HG03066 (cell line): ENCODE data around the gene KCNJ8.
"Not testable (repeated sequence)": the region's sequence is repeated elsewhere in the genome, so short reads cannot be mapped to it uniquely, and the experiment has no call there.

ENCODE experiments used
- ATAC-seq: cut with Tn5 transposase; IDR thresholded peaks from one replicate; pipeline ENCODE4 v1.9.1; 2021; ENCODE audit warnings: low read depth; ENCODE audit not compliant: unreplicated experiment

Gene KCNJ8

DNA sequence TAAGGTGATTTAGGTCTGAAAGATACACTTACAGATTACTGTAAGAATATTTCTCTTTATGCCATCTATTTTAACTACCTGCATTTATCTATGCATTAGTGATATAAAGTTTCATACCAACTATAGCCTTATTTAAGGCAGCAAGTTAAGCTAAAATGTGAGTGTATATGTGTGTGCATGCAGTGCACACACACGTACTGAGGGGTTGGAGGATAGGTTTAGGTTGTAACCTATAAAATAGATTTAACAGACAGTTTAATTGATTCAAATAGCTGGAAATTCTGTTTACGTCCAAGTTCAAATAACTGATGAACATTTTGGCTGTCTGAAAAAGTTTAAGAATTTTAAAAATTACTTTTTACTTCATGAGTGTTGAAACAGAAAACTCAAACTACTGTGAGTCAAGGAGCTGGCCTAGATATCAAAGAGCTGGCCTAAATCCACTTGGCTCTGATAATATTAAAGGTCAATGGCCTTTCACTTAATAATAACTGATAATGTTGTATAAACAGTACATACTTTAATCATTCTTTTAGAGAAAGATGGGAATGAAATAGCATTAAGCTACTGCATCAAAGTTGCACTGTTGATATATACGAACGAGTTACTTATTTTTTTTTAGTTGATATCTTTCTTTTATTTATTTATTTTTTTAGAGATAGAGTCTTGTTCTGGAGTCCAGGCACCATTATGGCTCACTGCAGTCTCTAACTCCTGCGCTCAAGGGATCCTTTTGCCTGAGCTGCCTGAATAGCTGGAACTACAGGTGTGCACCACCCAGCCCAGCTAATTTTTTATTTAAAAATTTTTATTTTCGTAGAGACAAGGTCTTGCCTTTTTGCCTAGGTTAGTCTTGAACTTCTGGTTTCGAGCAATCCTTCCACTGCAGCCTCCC is 13.8 kb upstream of the KCNJ8 start:
- no peak for ATAC-seq

DNA sequence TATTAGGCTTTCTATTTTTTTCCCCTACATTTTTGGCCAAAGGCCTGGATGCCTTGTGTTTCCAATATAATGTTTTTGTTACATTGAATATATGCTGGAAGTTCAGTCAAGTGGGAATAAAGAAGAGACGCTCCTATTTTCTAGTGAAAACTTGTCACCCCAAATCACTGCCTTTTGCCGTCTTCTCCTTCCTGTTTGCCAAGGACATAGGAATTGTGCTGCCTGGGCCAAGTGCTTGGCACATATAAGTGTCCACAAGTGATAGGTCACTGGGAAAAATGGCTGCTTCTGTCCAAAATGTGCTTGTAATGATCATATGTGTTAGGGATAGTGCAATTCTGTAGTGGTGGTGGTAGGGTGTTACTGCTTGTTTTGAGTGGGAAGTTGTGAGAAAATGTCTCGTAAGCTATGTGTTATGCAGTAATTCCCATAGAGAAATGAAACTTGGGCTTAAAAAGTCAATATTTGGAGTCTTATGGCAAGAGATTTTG is 11.6 kb upstream of the KCNJ8 start:
- no peak for ATAC-seq

DNA sequence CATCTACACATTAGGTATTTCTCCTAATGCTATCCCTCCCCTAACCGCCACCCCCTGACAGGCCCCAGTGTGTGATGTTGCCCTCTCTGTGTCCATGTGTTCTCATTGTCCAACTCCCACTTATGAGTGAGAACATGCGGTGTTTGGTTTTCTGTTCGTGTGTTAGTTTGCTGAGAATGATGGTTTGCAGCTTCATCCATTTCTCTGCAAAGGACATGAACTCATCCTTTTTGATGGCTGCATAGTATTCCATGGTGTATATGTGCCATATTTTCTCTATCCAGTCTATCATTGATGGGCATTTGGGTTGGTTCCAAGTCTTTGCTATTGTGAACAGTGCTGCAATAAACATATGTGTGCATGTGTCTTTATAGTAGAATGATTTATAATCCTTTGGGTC is 8.2 kb upstream of the KCNJ8 start:
- ATAC-seq: not testable (repeated sequence)

DNA sequence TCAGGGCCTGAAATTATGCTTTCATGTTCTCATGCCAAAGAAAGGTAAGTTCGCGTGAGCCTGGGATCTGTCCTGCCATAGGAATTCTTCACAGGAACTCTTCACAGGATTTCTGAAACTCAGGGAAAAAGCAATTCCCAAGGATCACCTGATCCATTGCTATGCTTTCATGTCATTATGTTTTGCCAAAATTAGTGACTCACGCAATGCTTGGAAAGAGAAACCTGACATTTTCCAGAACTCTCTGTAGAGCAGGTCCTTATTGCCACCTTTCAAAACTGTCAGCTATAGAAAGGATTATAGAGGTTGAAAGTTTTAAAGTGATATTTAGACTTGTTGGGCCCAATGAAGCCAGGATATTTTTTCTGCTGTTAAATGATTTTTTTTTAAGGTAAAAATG is 6.3 kb upstream of the KCNJ8 start:
- no peak for ATAC-seq

DNA sequence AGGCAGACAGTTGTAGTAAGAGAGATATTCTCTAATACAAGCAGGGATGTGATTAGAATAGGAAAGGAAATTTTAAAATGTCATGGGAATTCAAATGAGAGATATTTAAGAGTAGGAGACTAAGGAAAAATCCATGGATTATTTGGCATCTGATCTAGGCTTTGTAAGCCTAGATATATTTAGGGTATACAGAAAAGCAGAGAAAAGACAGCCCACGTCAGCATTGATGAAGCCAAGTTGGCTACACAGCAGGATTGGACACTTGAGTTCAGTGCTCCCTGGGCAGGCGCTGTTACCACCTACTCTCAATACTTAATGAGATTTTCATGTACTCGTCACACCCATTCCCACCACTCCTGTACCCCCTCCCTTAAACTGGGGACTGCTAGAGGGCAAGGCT is 1.7 kb upstream of the KCNJ8 start:
- ATAC-seq: no peak

DNA sequence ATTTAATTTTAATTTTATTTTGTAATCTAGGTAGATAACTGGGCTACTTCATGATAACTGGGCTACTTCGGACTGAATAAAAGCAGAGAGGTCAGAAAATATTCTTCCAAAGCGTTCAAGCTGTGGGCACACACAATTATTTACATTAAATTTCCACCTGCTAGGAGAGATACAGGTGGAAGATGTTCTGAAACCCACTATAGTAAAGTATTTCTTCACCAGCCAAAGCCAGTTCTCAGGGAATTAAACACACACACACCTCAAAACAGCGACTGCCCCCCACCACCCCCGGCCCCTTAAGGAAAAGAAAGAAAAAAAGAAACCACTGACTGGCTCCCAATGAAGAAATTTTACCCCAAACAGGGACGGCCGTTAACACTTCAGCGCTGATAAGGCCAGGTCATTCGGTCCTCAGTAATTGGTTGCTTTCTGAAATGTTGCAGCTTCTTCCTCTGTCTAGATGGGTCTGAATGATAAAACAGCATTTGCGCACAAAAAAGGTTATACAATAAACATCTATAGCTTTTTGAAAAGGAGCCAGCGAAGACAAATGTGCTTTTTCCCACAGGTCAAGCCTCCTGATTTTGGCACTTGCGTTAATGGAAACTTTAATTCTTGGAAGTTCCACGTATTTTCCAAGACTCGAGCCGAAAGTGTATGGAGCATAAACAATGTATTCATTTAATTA is 771 bp upstream of the KCNJ8 start:
- no peak for ATAC-seq

DNA sequence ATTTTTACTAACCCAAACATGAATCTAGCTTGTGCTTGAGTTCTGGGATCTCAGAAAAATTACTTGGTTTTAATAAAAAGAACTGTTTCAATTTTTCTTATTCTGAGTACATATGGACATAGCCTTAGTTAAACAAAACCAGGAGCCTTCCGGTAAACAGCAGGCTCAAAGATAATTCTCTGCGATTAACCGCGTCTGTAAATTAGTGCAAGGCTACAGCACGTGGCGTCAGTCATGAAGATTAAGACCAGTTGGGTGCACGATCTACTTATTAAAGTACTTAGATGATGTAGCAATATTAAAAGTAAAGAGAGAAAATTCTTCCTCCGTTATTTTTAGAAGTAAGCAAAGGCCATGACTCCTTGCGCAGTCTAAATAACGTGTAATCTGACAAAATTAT is 700 bp downstream of the KCNJ8 start:
- no peak for ATAC-seq

DNA sequence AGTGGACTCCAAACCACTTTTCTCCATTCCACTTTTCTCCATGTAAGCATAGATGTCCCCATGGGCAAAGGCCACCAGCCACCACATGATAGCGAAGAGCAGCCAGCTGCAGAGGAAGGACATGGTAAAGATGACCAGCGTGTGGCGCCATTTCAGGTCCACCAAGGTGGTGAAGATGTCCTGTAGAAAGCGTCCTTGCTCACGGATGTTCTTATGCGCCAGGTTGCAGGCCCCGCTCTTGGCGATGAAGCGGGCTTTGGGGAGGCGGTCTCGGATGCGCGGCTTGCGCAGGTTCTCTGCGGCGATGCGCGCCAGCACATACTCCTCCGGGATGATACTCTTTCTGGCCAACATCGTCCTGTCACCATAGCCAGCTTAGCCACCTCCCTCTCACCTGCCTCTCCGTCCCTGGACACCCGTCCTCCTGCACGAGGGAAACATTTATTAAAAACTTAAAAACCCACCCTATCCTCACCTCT is 1.2 kb downstream of the KCNJ8 start:
- no peak for ATAC-seq

DNA sequence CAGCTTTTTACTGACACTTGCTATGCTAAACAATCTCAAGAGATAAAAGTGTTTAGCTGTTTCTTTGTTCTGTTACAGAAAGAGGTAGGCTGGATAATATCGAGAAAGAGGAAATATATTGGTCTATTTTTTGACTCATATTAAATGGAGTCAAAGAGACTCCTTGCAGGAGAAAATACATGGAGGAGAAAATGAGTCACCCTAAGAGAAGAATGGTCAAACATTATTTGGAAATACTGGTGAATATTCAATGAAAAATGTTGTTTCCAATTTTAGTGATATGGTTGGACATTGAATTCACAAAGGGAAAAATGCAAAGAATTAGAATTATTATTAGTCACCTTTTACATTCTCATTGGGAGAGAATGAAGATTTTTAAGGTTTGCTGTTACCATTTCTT is 3.2 kb downstream of the KCNJ8 start:
- no peak for ATAC-seq

DNA sequence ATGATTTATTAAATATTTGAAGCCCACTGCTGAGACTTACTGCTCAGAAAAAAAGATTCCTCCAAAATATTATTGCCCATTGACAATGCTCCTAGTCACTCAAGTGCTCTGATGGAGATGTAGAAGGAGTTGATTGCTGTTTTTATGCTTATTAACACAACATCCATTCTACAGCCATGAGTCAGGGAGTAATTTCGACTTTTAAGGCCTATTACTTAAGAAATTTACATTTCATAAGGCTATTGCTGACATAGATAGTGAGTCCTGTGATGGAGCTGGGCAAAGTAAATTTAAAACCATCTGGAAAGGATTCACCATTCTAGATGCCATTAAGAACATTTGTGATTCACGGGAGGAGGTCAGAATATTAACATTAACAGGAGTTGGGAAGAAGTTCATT is 5.2 kb downstream of the KCNJ8 start:
- no peak for ATAC-seq

DNA sequence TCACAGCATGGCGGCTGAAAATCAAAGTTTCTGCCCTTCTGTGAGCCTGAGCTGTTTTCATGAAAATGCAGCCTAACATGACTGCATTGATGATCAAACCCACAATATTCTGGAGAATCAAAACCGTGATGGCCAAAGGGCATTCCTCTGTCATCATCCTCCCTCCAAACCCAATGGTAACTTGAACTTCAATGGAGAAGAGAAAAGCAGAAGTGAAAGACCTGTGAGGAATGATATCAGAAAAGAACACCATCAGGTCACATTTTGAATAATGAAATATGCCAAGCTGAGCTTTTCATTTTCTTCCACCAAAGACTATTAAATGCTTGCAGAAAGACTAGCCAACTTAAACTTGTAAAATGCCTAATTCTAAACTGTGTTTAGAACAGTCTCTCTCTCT is 8.1 kb downstream of the KCNJ8 start:
- ATAC-seq: no peak

DNA sequence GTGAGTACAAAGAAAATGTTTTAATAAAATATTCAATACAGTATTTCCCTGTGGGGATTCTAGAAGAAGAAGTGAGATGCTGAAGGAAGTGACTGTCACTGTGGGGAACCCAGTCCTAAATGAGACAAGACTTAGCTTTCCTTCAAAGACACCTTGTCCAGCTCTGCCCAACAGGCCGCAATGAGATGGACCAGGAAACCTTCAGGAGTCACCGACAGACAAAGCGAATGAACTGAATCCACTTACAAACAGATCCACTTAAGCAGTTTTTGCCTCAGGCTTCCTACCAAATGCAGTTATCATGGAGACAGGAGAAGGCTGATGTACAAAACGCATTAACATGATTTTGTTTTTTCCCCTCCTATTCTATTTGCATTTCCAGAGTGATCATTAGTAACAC is 9.6 kb downstream of the KCNJ8 start:
- ATAC-seq: no peak

DNA sequence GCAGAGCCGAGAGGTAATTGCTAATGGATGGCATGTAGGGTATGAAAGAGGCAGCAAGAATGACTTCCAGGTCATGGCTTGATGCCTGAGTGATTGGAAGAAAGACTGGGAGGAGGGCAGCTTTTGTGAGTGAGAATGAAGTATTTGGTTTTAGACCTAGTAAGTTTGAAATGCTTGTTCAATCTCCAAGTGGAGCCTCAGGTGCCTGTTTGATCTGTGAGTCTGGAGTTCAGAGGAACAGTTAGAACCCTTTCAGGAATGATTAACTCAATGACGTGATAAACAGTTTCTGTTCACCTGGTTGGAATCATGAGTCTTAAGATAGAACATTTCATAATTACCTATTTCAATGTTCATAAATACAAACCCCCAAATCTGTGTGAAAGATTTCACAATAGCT is 10.4 kb downstream of the KCNJ8 start:
- no peak for ATAC-seq

DNA sequence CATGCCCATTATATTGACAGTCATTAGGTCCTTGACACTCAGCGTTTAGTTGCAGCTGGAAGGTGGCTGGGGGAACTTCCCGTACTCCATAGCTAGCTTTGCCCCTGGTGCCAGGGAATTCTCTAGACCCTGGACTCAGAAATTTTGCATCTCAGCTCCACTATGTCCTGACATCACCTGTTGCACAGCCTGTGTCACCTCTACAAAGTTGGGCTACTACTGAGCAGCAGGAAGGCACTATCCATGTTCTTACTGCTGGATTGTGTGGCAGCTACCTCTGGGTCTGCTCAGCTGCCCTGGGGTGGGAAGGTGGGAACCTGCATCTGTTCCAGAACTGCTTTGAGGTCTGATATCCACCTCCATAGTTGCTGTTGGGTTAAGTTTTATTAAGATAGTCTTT is 11.0 kb downstream of the KCNJ8 start:
- no peak for ATAC-seq

DNA sequence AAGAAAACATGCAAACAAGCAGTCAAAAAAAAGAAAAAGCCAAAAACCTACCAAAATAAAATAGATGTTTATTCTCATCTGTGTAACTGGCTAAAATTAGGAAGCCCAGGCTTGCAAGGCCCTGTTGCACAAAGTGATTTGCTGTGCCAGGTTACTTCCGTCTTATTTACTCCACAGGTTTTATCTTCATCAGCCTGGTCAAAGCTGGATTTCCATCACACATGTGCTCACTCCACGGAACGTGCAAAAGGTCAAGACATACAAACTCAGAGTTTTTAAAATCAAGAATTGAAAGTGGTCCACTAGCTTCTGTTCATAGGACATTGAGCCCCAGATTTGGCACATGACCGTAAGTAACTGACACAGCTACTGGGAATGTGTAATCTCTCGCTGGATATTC is 14.8 kb downstream of the KCNJ8 start:
- no peak for ATAC-seq

DNA sequence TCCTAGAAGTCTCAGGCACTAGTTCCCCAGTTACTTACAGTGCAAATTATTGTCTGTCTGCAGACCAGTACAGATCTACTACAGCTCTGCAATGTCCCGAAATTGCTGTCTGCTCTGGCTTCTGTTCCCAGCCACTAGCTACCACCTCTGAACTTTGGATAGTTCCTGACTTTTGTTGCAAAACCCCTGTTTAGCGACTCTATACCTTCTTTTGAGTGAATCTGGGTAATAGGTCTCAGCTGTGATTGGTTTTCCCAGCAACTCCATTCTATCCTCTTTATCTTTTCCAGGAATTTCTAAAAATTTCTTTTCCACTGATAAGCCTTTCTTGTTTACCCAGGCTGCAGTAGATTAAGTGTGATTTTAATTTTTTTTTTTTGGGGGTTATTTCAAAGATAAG is 16.8 kb downstream of the KCNJ8 start:
- no peak for ATAC-seq

DNA sequence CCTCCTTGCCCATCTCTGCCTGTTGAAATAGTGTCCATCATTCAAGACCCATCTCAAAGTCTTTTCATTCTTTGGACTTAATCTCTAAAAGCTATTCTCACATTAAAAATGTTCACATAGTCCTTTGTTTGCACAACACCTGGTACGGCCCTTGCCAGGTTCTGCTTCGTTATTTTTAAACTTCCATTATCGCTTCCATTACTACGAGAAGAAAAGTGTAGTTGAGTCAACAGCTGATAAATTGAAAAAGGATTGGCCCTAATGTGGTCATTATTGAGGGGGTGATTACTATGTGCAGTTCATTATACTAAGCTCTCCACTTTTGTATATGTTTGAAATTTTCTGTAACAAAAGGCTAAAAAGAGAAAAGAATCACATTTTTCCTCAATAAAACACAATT is 17.8 kb downstream of the KCNJ8 start:
- no peak for ATAC-seq

DNA sequence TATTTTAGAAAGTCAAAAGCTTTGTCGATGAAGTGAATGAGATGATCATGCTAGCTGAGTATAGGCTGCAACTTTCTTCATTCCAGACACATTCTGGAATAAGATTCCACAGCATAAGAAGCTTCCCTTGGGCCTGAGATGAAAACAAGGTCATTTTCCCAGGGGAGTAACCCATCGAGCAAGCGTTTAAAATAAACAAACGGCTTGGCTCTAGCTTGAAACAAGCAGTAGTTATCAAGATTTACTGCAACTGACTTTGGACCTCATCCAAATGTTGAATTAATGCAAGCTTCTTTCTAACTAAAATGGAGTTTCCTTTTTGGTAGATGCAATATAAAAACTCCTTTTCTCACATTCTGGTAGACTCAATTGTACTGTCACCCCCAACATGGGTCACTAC is 23.0 kb downstream of the KCNJ8 start:
- ATAC-seq: no peak

DNA sequence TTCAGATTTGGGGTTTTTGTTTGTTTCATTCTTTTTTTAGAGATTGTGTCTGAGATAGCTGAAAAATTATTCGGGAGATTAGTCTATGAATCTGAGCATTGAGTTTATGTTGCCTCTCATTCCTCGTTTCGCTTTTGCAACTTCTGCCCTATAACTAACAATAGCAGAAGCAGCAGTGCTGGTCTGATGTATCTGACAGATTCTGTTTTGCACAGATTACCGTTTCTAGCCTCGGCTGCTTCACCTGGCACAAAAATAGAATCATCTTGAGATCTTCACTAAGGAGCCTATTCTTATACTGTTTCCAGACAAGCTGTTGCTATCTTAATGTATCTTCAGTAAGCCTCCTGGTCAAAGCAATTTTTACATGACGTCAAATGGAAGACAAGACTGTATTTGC is 29.2 kb downstream of the KCNJ8 start:
- no peak for ATAC-seq

DNA sequence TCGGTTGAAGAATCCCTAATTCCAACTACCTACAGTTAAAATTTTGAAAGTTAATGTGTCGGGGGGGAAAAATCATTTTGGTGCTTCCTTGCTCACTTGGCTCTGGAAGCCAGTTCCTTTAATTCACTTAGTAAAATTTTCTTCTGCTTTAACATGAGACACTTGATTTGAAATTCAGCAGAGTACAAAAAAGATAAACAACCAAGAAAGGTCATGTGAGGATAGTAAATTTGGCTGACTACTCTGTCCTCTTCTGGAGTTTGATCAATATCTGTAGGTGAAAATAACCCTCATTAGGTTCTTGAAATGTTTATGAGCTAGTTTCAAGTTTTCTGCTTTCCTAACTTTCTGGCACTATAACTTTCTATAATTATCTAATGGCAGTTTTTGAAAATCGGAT is 43.4 kb downstream of the KCNJ8 start:
- no peak for ATAC-seq

DNA sequence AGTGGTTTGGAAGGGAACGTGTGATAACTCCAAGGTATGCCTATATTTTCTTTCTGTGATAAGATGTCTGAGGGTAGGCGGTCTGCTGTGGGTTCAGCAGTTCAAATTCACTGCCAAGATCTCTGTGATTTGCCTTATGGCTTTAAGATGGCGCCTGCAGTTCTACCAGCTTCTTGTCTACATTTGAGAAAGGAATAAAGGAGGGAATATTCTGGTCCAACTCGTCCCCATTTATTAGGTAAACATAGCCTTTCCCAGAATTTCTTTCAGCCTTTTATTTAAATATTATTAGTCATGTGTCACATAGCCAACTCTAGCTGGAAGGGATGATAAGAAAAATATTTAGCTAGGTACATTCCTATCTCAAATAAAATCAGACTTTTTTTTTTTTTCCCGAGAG is 48.8 kb downstream of the KCNJ8 start:
- ATAC-seq: no peak
